ENCODE results near the gene CCDC9.

The CCDC9 gene

GRCh38 chr19:47315125-47315821 lies 58.9 kb downstream of the CCDC9 start:
- DNase-seq (ENCODE audit: low read depth), result no peak
- no peak overlapping the region for H3K4me3 ChIP-seq (ENCODE audit: low read depth, low read length)
- no peak for TF ChIP-seq CTCF (IDR thresholded peaks at IDR 0.05; ENCODE audit: insufficient read depth, low read depth, low read length, missing control alignments)

GRCh38 chr19:47316513-47316912 lies 60.2 kb downstream of the CCDC9 start:
- DNase-seq (ENCODE audit: low read depth), result no peak
- no peak for TF ChIP-seq CTCF (IDR thresholded peaks at IDR 0.05; ENCODE audit: insufficient read depth, low read depth, low read length, missing control alignments)
- H3K4me3 ChIP-seq (ENCODE audit: low read depth, low read length), result no peak overlapping the region

- no peak for TF ChIP-seq CTCF (IDR thresholded peaks at IDR 0.05; ENCODE audit: insufficient read depth, low read depth, low read length, missing control alignments)
- no peak for DNase-seq (ENCODE audit: low read depth)
- H3K4me3 ChIP-seq (ENCODE audit: low read depth, low read length), result no peak overlapping the region
Measured at GRCh38 chr19:47319923-47320871, 63.9 kb downstream of the CCDC9 start.
